OCI-LY7 (cell line): Measurements from ENCODE around the gene DTNA. TPM values are rescaled to one million over a fixed set of nuclear protein-coding genes. Genes with fewer than 3 reads are reported as not detected.

Experiments used
- BruUV-seq: library from RNA; stranded (reverse); fragments of 400-500 nt; replicated peaks from 2 replicates; lab custom pipeline; 2021; lab: Mats Ljungman, UMichigan
- CTCF ChIA-PET: fragments of 300-600 bp; sonication (Branson Sonifier 250); formaldehyde crosslinking; loops from one replicate; lab custom pipeline; 2022; ENCODE audit warnings: antibody characterized with exemption; ENCODE audit not compliant: unreplicated experiment; lab: Charles Lee
- POLR2A ChIA-PET: fragments of 300-600 bp; sonication (Branson Sonifier 250); formaldehyde crosslinking; loops from one replicate; lab custom pipeline; 2022; ENCODE audit warnings: antibody characterized with exemption; lab: Charles Lee
- DNase-seq: peaks from one replicate; pipeline ENCODE4 v3.0.0-alpha.2; 2015; ENCODE audit warnings: low spot score
- H2AFZ ChIP-seq: fragments of 200-600 bp; sonication (generic), shearing (Covaris generic); 2 replicates; pipeline ENCODE4 v1.6.1; 2014; ENCODE audit warnings: mild to moderate bottlenecking, antibody characterized with exemption, low read length, moderate library complexity
- H3K27ac ChIP-seq: fragments of 200-600 bp; sonication (generic); 2 replicates; pipeline ENCODE4 v1.5.1; 2014; ENCODE audit warnings: mixed run types, low read depth, mild to moderate bottlenecking, moderate library complexity, low read length, inconsistent platforms; ENCODE audit not compliant: poor library complexity, severe bottlenecking
- H3K36me3 ChIP-seq: fragments of 200-600 bp; sonication (generic); 2 replicates; pipeline ENCODE4 v1.6.1; 2014; ENCODE audit warnings: mild to moderate bottlenecking, antibody characterized with exemption, low read length, moderate library complexity, mixed read lengths; ENCODE audit not compliant: insufficient read depth
- H3K4me1 ChIP-seq: fragments of 200-600 bp; sonication (generic); 2 replicates; pipeline ENCODE4 v1.5.1; 2014; ENCODE audit warnings: mild to moderate bottlenecking, low read length; ENCODE audit not compliant: insufficient read depth, poor library complexity, severe bottlenecking
- H3K4me2 ChIP-seq: fragments of 200-600 bp; sonication (generic); 2 replicates; pipeline ENCODE4 v1.6.1; 2014; ENCODE audit warnings: mild to moderate bottlenecking, low read length
- H3K4me3 ChIP-seq: fragments of 200-600 bp; sonication (generic); 2 replicates; pipeline ENCODE4 v1.5.1; 2014; ENCODE audit warnings: mild to moderate bottlenecking, low read depth, low read length; ENCODE audit not compliant: poor library complexity, severe bottlenecking
- H3K79me2 ChIP-seq: fragments of 200-600 bp; sonication (generic); 2 replicates; pipeline ENCODE4 v1.6.1; 2016; ENCODE audit warnings: low read depth, mild to moderate bottlenecking, low read length, moderate library complexity, mixed read lengths; ENCODE audit not compliant: insufficient read depth
- H3K9me2 ChIP-seq: fragments of 200-600 bp; sonication (generic); 2 replicates; pipeline ENCODE4 v1.6.1; 2016; ENCODE audit warnings: mild to moderate bottlenecking, low read length, mixed read lengths; ENCODE audit not compliant: insufficient read depth
- H3K9me3 ChIP-seq: fragments of 200-600 bp; sonication (generic); 2 replicates; pipeline ENCODE4 v1.6.1; 2014; ENCODE audit warnings: mild to moderate bottlenecking, mixed run types, low read length, mixed read lengths
- H4K20me1 ChIP-seq: fragments of 200-600 bp; sonication (generic); 2 replicates; pipeline ENCODE4 v1.6.1; 2014; ENCODE audit warnings: mild to moderate bottlenecking, antibody characterized with exemption, low read length, moderate library complexity, mixed read lengths; ENCODE audit not compliant: insufficient read depth
- CTCF ChIP-seq: fragments of 200-600 bp; sonication (generic); conservative IDR thresholded peaks from 2 replicates; pipeline ENCODE4 v1.5.1; 2014; ENCODE audit warnings: mild to moderate bottlenecking, antibody characterized with exemption, low read length, moderate library complexity, mixed read lengths
- EZH2phosphoT487 ChIP-seq: fragments of 200-600 bp; sonication (generic); IDR thresholded peaks from 2 replicates; pipeline ENCODE4 v1.6.1; 2018; ENCODE audit warnings: low read depth, borderline replicate concordance, mild to moderate bottlenecking, mixed run types, antibody characterized with exemption, low read length, moderate library complexity, mixed read lengths
- intact Hi-C: fragments of 100-400 bp; cut with micrococcal nuclease; formaldehyde crosslinking; loops from one replicate; pipeline ENCODE4 v1.10.0; 2022; ENCODE audit not compliant: unreplicated experiment
- total RNA-seq, 2 experiments: library from RNA; depleted of rRNA in 1 of 2; stranded (reverse); fragments of >200 nt in 1 of 2; shearing (Covaris generic) in 1 of 2; gene quantifications; 2 replicates each; pipeline ENCODE4 v1.2.3, GENCODE V29; 2014 to 2022

Gene DTNA
- total RNA-seq, 2 experiments from 2014 or later, result 0.16 TPM; not detected in 1

GRCh38 chr18:34870555-34871310, 160.6 kb downstream of the DTNA start:
- no TSS peak for BruUV-seq
- Histone ChIP-seq H3K9me2 (no peaks in the 10 kb centered on the region), H3K4me2 (no peak overlapping the region), H3K36me3 (no peaks in the 10 kb centered on the region), H3K27ac (no peak overlapping the region), H2AFZ (no peak overlapping the region), H3K4me1 (no peaks in the 10 kb centered on the region), H3K79me2 (no peaks in the 10 kb centered on the region), H3K9me3 (no peaks in the 10 kb centered on the region), H4K20me1 (no peaks in the 10 kb centered on the region), H3K4me3 (no peak overlapping the region)
- TF ChIP-seq CTCF (no peak), EZH2phosphoT487 (no peak)
- ChIA-PET CTCF (no interaction called here), POLR2A (no interaction called here)
- intact Hi-C loops, result no loop called here
- DNase-seq, result no peak

GRCh38 chr18:34871435-34871834, 161.3 kb downstream of the DTNA start:
- ChIA-PET POLR2A (no interaction called here), CTCF (no interaction called here)
- Histone ChIP-seq H3K4me3 (no peak overlapping the region), H3K27ac (no peak overlapping the region), H3K9me3 (no peaks in the 10 kb centered on the region), H3K4me2 (no peak overlapping the region), H2AFZ (no peak overlapping the region), H3K79me2 (no peaks in the 10 kb centered on the region), H3K36me3 (no peaks in the 10 kb centered on the region), H3K9me2 (no peaks in the 10 kb centered on the region), H3K4me1 (no peaks in the 10 kb centered on the region), H4K20me1 (no peaks in the 10 kb centered on the region)
- no peak for DNase-seq
- BruUV-seq, result no TSS peak
- no peak for TF ChIP-seq CTCF
- TF ChIP-seq EZH2phosphoT487, result no peak
- intact Hi-C loops, result no loop called here

- Histone ChIP-seq H4K20me1 (no peaks in the 10 kb centered on the region), H3K9me2 (no peaks in the 10 kb centered on the region), H3K27ac (no peak overlapping the region), H3K4me3 (no peak overlapping the region), H2AFZ (no peak overlapping the region), H3K4me1 (no peaks in the 10 kb centered on the region), H3K9me3 (no peaks in the 10 kb centered on the region), H3K4me2 (no peak overlapping the region), H3K79me2 (no peaks in the 10 kb centered on the region), H3K36me3 (no peaks in the 10 kb centered on the region)
- no peak for TF ChIP-seq EZH2phosphoT487
- TF ChIP-seq CTCF, result no peak
- no TSS peak for BruUV-seq
- intact Hi-C loops, result no loop called here
- ChIA-PET POLR2A (no interaction called here), CTCF (no interaction called here)
- no peak for DNase-seq
Measured at GRCh38 chr18:34872066-34872465, 162.0 kb downstream of the DTNA start.
